ENCODE results near the gene ARNT2.

GRCh38 chr15:80404761-80405553, 775 bp downstream of the ARNT2 start:
- TF ChIP-seq POLR2A (IDR thresholded peaks at IDR 0.05; ENCODE audit: low read depth, low read length) (no peak), EP300 (IDR thresholded peaks at IDR 0.05; ENCODE audit: borderline replicate concordance in 1 of 2, control insufficient read depth in 1 of 2, low read depth in 2 of 2, low read length in 2 of 2) (no peak), CTCF (IDR thresholded peaks at IDR 0.05 in 2 of 3, conservative IDR thresholded peaks at IDR 0.05 in 1 of 3; ENCODE audit: control insufficient read depth in 2 of 3, extremely low read depth in 1 of 3, insufficient read depth in 1 of 3, low read depth in 3 of 3, low read length in 3 of 3) (no peak), CHD2 (IDR thresholded peaks at IDR 0.05; ENCODE audit: borderline replicate concordance, low read depth, low read length) (no peak), MYC (IDR thresholded peaks at IDR 0.05; ENCODE audit: insufficient read depth, insufficient read length, insufficient replicate concordance, low read length, severe bottlenecking) (no peak), POLR2AphosphoS5 (IDR thresholded peaks at IDR 0.05; ENCODE audit: low read length) (no peak), PAX8 (IDR thresholded peaks at IDR 0.05) (no peak), MTA2 (IDR thresholded peaks at IDR 0.05; ENCODE audit: low read depth) (no peak), EZH2 (IDR thresholded peaks at IDR 0.05; ENCODE audit: borderline replicate concordance, control insufficient read depth, low read depth, low read length) (no peak), USF2 (IDR thresholded peaks at IDR 0.05; ENCODE audit: borderline replicate concordance, low read depth, low read length) (no peak), EED (IDR thresholded peaks at IDR 0.05; ENCODE audit: low read depth) (no peak)

Measured in GM12878 (cell line).